ENCODE results near the gene SHISA4. TPM values are rescaled to one million over a fixed set of nuclear protein-coding genes. Genes with fewer than 3 reads are reported as not detected.
A peak's percentile ranks its signal among the peaks of the same experiment; 100 is the strongest.

SHISA4 gene
- total and polyA plus RNA-seq, 5 donors from 2014 or later, result 0.22 to 0.44 (median 0.44) TPM; not detected in 2

- H3K9me3 ChIP-seq (ENCODE audit: control insufficient read depth in 2 of 2, low read length in 2 of 2), result no peaks in the 10 kb centered on the region
- H3K36me3 ChIP-seq (ENCODE audit: control insufficient read depth, insufficient read depth, low read length), result no peaks in the 10 kb centered on the region
- no peak for ATAC-seq (ENCODE audit: low read depth in 2 of 2)
Observed at GRCh38 chr1:201883266-201883665, 5.4 kb upstream of the SHISA4 start.

GRCh38 chr1:201883786-201884185, 4.9 kb upstream of the SHISA4 start:
- no peak for DNase-seq
- Histone ChIP-seq H3K4me3 (ENCODE audit: low read depth, low read length) (no peak overlapping the region), H3K27ac (ENCODE audit: insufficient read depth, low read length, poor library complexity, severe bottlenecking) (no peak overlapping the region), H3K27me3 (ENCODE audit: control insufficient read depth, insufficient read depth, low read length) (peaks cover 8% of the 10 kb centered on the region), H3K4me1 (ENCODE audit: control insufficient read depth, insufficient read depth, low read length, poor library complexity, severe bottlenecking) (peaks cover 5% of the 10 kb centered on the region), H3K36me3 (ENCODE audit: control insufficient read depth, insufficient read depth, low read length) (no peaks in the 10 kb centered on the region), H3K9me3 (ENCODE audit: control insufficient read depth in 2 of 2, low read length in 2 of 2) (no peaks in the 10 kb centered on the region)
- no peak overlapping the region for H3K27ac Mint-ChIP-seq
- no peak for ATAC-seq (ENCODE audit: low read depth in 2 of 2)
- H3K9me3 Mint-ChIP-seq, result no peaks in the 10 kb centered on the region
- no peaks in the 10 kb centered on the region for H3K36me3 Mint-ChIP-seq
- H3K27me3 Mint-ChIP-seq, result peaks cover 24% of the 10 kb centered on the region
- peaks cover 0 to 4% (median 3%) of the 10 kb centered on the region in 4 donors for H3K4me1 Mint-ChIP-seq
- H3K4me3 Mint-ChIP-seq, result no peak overlapping the region

More at GRCh38 chr1:201883266-201883665, 5.4 kb upstream of the SHISA4 start:
- Mint-ChIP-seq H3K27me3 (peaks cover 23% of the 10 kb centered on the region), H3K36me3 (no peaks in the 10 kb centered on the region), H3K4me1 (peaks cover 0 to 4% (median 3%) of the 10 kb centered on the region in 4 donors), H3K9me3 (no peaks in the 10 kb centered on the region), H3K27ac (peak overlapping the region in 1 of 3 donors; percentile 69), H3K4me3 (no peak overlapping the region)
- DNase-seq, result no peak
- peaks cover 8% of the 10 kb centered on the region for H3K27me3 ChIP-seq (ENCODE audit: control insufficient read depth, insufficient read depth, low read length)
- peaks cover under 1% of the 10 kb centered on the region for H3K4me1 ChIP-seq (ENCODE audit: control insufficient read depth, insufficient read depth, low read length, poor library complexity, severe bottlenecking)
- H3K27ac ChIP-seq (ENCODE audit: insufficient read depth, low read length, poor library complexity, severe bottlenecking), result no peak overlapping the region
- H3K4me3 ChIP-seq (ENCODE audit: low read depth, low read length), result no peak overlapping the region

- Mint-ChIP-seq H3K27ac (no peak overlapping the region), H3K27me3 (peaks cover 25% of the 10 kb centered on the region), H3K9me3 (no peaks in the 10 kb centered on the region), H3K4me3 (no peak overlapping the region), H3K4me1 (peaks cover 0 to 6% (median 4%) of the 10 kb centered on the region in 4 donors), H3K36me3 (no peaks in the 10 kb centered on the region)
- Histone ChIP-seq H3K4me3 (ENCODE audit: low read depth, low read length) (no peak overlapping the region), H3K27me3 (ENCODE audit: control insufficient read depth, insufficient read depth, low read length) (peaks cover 9% of the 10 kb centered on the region), H3K9me3 (ENCODE audit: control insufficient read depth in 2 of 2, low read length in 2 of 2) (no peaks in the 10 kb centered on the region), H3K36me3 (ENCODE audit: control insufficient read depth, insufficient read depth, low read length) (no peaks in the 10 kb centered on the region), H3K4me1 (ENCODE audit: control insufficient read depth, insufficient read depth, low read length, poor library complexity, severe bottlenecking) (peaks cover 12% of the 10 kb centered on the region), H3K27ac (ENCODE audit: insufficient read depth, low read length, poor library complexity, severe bottlenecking) (no peak overlapping the region)
- DNase-seq (no peak), ATAC-seq (ENCODE audit: low read depth in 2 of 2) (no peak)
Observed at GRCh38 chr1:201884425-201884824, 4.3 kb upstream of the SHISA4 start.

GRCh38 chr1:201885531-201886075, 3.1 kb upstream of the SHISA4 start:
- H3K27me3 Mint-ChIP-seq, result peaks cover 36% of the 10 kb centered on the region

GRCh38 chr1:201886103-201886885, 2.4 kb upstream of the SHISA4 start:
- Histone ChIP-seq H3K27me3 (ENCODE audit: control insufficient read depth, insufficient read depth, low read length) (peaks cover 19% of the 10 kb centered on the region), H3K4me3 (ENCODE audit: low read depth, low read length) (no peak overlapping the region), H3K9me3 (ENCODE audit: control insufficient read depth in 2 of 2, low read length in 2 of 2) (no peaks in the 10 kb centered on the region), H3K4me1 (ENCODE audit: control insufficient read depth, insufficient read depth, low read length, poor library complexity, severe bottlenecking) (peaks cover 13% of the 10 kb centered on the region), H3K36me3 (ENCODE audit: control insufficient read depth, insufficient read depth, low read length) (no peaks in the 10 kb centered on the region), H3K27ac (ENCODE audit: insufficient read depth, low read length, poor library complexity, severe bottlenecking) (no peak overlapping the region)
- ATAC-seq (ENCODE audit: low read depth in 2 of 2) (no peak), DNase-seq (no peak)
- H3K9me3 Mint-ChIP-seq, result no peaks in the 10 kb centered on the region
- no peak overlapping the region for H3K27ac Mint-ChIP-seq
- peaks cover 37% of the 10 kb centered on the region for H3K27me3 Mint-ChIP-seq
- H3K4me3 Mint-ChIP-seq, result no peak overlapping the region
- H3K36me3 Mint-ChIP-seq, result no peaks in the 10 kb centered on the region
- H3K4me1 Mint-ChIP-seq, result peaks cover 0 to 15% (median 8%) of the 10 kb centered on the region in 4 donors

More at GRCh38 chr1:201885531-201886075, 3.1 kb upstream of the SHISA4 start:
- Histone ChIP-seq H3K27me3 (ENCODE audit: control insufficient read depth, insufficient read depth, low read length) (peaks cover 14% of the 10 kb centered on the region), H3K4me1 (ENCODE audit: control insufficient read depth, insufficient read depth, low read length, poor library complexity, severe bottlenecking) (peaks cover 13% of the 10 kb centered on the region), H3K36me3 (ENCODE audit: control insufficient read depth, insufficient read depth, low read length) (no peaks in the 10 kb centered on the region), H3K27ac (ENCODE audit: insufficient read depth, low read length, poor library complexity, severe bottlenecking) (no peak overlapping the region), H3K9me3 (ENCODE audit: control insufficient read depth in 2 of 2, low read length in 2 of 2) (no peaks in the 10 kb centered on the region), H3K4me3 (ENCODE audit: low read depth, low read length) (no peak overlapping the region)
- H3K27ac Mint-ChIP-seq, result peak overlapping the region in 1 of 3 donors; percentile 82
- H3K4me1 Mint-ChIP-seq, result peaks cover 0 to 15% (median 8%) of the 10 kb centered on the region in 4 donors
- ATAC-seq (ENCODE audit: low read depth in 2 of 2), result no peak
- no peaks in the 10 kb centered on the region for H3K36me3 Mint-ChIP-seq
- no peak for DNase-seq
- H3K9me3 Mint-ChIP-seq, result no peaks in the 10 kb centered on the region
- no peak overlapping the region for H3K4me3 Mint-ChIP-seq

- Histone ChIP-seq H3K9me3 (ENCODE audit: control insufficient read depth in 2 of 2, low read length in 2 of 2) (no peaks in the 10 kb centered on the region), H3K4me1 (ENCODE audit: control insufficient read depth, insufficient read depth, low read length, poor library complexity, severe bottlenecking) (peaks cover 13% of the 10 kb centered on the region), H3K27ac (ENCODE audit: insufficient read depth, low read length, poor library complexity, severe bottlenecking) (no peak overlapping the region), H3K36me3 (ENCODE audit: control insufficient read depth, insufficient read depth, low read length) (no peaks in the 10 kb centered on the region), H3K4me3 (ENCODE audit: low read depth, low read length) (no peak overlapping the region), H3K27me3 (ENCODE audit: control insufficient read depth, insufficient read depth, low read length) (peaks cover 19% of the 10 kb centered on the region)
- Mint-ChIP-seq H3K36me3 (no peaks in the 10 kb centered on the region), H3K9me3 (peaks cover 0 to 1% (median 0%) of the 10 kb centered on the region in 7 donors), H3K27ac (peak overlapping the region in 2 of 3 donors; percentile 2 to 60), H3K4me3 (peak overlapping the region in 2 of 4 donors; percentile 4 to 52), H3K27me3 (peaks cover 42% of the 10 kb centered on the region), H3K4me1 (peaks cover 0 to 15% (median 6%) of the 10 kb centered on the region in 4 donors)
- ATAC-seq (ENCODE audit: low read depth in 2 of 2), result no peak
- no peak for DNase-seq
Observed at GRCh38 chr1:201887116-201887866, 1.4 kb upstream of the SHISA4 start.

- peak overlapping the region; percentile 34 to 76 (median 69) for H3K4me3 Mint-ChIP-seq
- Histone ChIP-seq H3K27me3 (ENCODE audit: control insufficient read depth, insufficient read depth, low read length) (peaks cover 19% of the 10 kb centered on the region), H3K36me3 (ENCODE audit: control insufficient read depth, insufficient read depth, low read length) (no peaks in the 10 kb centered on the region), H3K4me1 (ENCODE audit: control insufficient read depth, insufficient read depth, low read length, poor library complexity, severe bottlenecking) (peaks cover 13% of the 10 kb centered on the region), H3K27ac (ENCODE audit: insufficient read depth, low read length, poor library complexity, severe bottlenecking) (no peak overlapping the region), H3K4me3 (ENCODE audit: low read depth, low read length) (no peak overlapping the region), H3K9me3 (ENCODE audit: control insufficient read depth in 2 of 2, low read length in 2 of 2) (no peaks in the 10 kb centered on the region)
- H3K4me1 Mint-ChIP-seq, result peaks cover 0 to 14% (median 5%) of the 10 kb centered on the region in 4 donors
- H3K27ac Mint-ChIP-seq, result no peak overlapping the region
- H3K27me3 Mint-ChIP-seq, result peaks cover 54% of the 10 kb centered on the region
- DNase-seq (no peak), ATAC-seq (ENCODE audit: low read depth in 2 of 2) (no peak)
- H3K9me3 Mint-ChIP-seq, result peaks cover 0 to 1% (median 0%) of the 10 kb centered on the region in 7 donors
- H3K36me3 Mint-ChIP-seq, result no peaks in the 10 kb centered on the region
Observed at GRCh38 chr1:201889090-201889968, 631 bp downstream of the SHISA4 start.
